ENCODE data around the gene TSPAN31. TPM values are rescaled to one million over a fixed set of nuclear protein-coding genes. Genes with fewer than 3 reads are reported as not detected.

Gene TSPAN31
- total and polyA plus RNA-seq, 2 experiments from 2014 or later = 15.5 to 15.6 TPM

DNA sequence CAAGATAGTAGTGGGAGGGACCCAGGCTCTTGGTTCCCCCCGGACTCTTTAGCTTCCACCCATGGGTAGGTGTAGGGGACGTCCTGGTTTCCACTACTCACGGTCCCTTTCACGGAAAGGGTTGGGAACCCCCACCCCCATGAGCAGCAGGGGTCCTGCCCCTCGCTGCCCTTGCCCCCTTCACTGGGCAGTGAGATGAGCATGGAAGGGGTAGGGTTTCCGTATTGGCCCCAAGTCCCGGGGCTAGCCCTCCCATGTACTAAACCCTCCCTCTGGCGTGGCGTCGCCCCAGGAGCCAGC lies 19.0 kb upstream of the TSPAN31 start (continued):
- TF ChIP-seq, protein P1, sequence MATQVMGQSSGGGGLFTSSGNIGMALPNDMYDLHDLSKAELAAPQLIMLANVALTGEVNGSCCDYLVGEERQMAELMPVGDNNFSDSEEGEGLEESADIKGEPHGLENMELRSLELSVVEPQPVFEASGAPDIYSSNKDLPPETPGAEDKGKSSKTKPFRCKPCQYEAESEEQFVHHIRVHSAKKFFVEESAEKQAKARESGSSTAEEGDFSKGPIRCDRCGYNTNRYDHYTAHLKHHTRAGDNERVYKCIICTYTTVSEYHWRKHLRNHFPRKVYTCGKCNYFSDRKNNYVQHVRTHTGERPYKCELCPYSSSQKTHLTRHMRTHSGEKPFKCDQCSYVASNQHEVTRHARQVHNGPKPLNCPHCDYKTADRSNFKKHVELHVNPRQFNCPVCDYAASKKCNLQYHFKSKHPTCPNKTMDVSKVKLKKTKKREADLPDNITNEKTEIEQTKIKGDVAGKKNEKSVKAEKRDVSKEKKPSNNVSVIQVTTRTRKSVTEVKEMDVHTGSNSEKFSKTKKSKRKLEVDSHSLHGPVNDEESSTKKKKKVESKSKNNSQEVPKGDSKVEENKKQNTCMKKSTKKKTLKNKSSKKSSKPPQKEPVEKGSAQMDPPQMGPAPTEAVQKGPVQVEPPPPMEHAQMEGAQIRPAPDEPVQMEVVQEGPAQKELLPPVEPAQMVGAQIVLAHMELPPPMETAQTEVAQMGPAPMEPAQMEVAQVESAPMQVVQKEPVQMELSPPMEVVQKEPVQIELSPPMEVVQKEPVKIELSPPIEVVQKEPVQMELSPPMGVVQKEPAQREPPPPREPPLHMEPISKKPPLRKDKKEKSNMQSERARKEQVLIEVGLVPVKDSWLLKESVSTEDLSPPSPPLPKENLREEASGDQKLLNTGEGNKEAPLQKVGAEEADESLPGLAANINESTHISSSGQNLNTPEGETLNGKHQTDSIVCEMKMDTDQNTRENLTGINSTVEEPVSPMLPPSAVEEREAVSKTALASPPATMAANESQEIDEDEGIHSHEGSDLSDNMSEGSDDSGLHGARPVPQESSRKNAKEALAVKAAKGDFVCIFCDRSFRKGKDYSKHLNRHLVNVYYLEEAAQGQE (IDR thresholded peaks at IDR 0.05; ENCODE audit: unreplicated experiment) = no peak
- TF ChIP-seq EZH2phosphoT487 (IDR thresholded peaks at IDR 0.05; ENCODE audit: unreplicated experiment) (no peak), ZNF331 (CRISPR knock-in tag; IDR thresholded peaks at IDR 0.05; ENCODE audit: low read depth) (no peak), STAT1 (IDR thresholded peaks at IDR 0.05; ENCODE audit: unreplicated experiment) (no peak)

GRCh38 chr12:57726151-57726883 lies 18.5 kb upstream of the TSPAN31 start:
- peaks cover 15% of the 10 kb centered on the region for H3K4me1 Mint-ChIP-seq
- Histone ChIP-seq H3K27ac (ENCODE audit: low read depth) (no peak overlapping the region), H3K4me1 (ENCODE audit: insufficient read depth) (no peaks in the 10 kb centered on the region), H3K79me2 (replicated peaks; ENCODE audit: insufficient read depth) (no peaks in the 10 kb centered on the region), H3F3A (replicated peaks; ENCODE audit: low read depth) (no peaks in the 10 kb centered on the region), H3K4me3 (peak overlapping the region; percentile 71), H3K4me2 (peak overlapping the region; percentile 88), H2AFZ (peak overlapping the region; percentile 94), H3K36me3 (ENCODE audit: insufficient read depth) (no peaks in the 10 kb centered on the region), H4K20me1 (replicated peaks; ENCODE audit: insufficient read depth) (no peaks in the 10 kb centered on the region; the same call in 1 of the 2 replicates), H3K9me2 (ENCODE audit: insufficient read depth) (no peaks in the 10 kb centered on the region), H3K27me3 (ENCODE audit: insufficient read depth) (peaks cover 84% of the 10 kb centered on the region)
- H3K4me3 Mint-ChIP-seq = peak overlapping the region; percentile 89
- H3K9me3 Mint-ChIP-seq = no peaks in the 10 kb centered on the region
- H3K27ac Mint-ChIP-seq = no peak overlapping the region
- DNase-seq (ENCODE audit: low spot score) (peak; percentile 96), ATAC-seq (peak; percentile 86)
- no peaks in the 10 kb centered on the region; the same call in 2 of the 3 replicates for H3K36me3 Mint-ChIP-seq (ENCODE audit: low read depth)
- peaks cover 80% of the 10 kb centered on the region for H3K27me3 Mint-ChIP-seq (ENCODE audit: insufficient read depth, low read depth, poor library complexity)
- peak; percentile 78 to 87 for TF ChIP-seq CTCF (conservative IDR thresholded peaks at IDR 0.05; ENCODE audit: low read depth in 2 of 2)
- peak; percentile 52 for TF ChIP-seq EZH2 (IDR thresholded peaks at IDR 0.05; ENCODE audit: low read depth, unreplicated experiment)
- TF ChIP-seq, protein P1 (IDR thresholded peaks at IDR 0.05; ENCODE audit: unreplicated experiment) = peak; percentile 26
- no peak for TF ChIP-seq NANOG (IDR thresholded peaks at IDR 0.05; ENCODE audit: borderline replicate concordance)

All from GM23338 (cell line).